PFSK-1 (cell line): Measurements from ENCODE around the gene SORBS1.

ENCODE experiments used
- FOXP2 ChIP-seq: optimal IDR thresholded peaks from 2 replicates; pipeline ENCODE3; 2011; ENCODE audit warnings: borderline replicate concordance, control low read depth, inconsistent platforms; ENCODE audit not compliant: insufficient read depth; ENCODE audit errors: extremely low read length, extremely low read depth
- POLR2AphosphoS5 ChIP-seq: IDR thresholded peaks from 2 replicates; pipeline ENCODE4 v1.6.1; 2012; ENCODE audit warnings: low read depth, mild to moderate bottlenecking, control low read depth, low read length, moderate library complexity
- SIN3A ChIP-seq: IDR thresholded peaks from 2 replicates; pipeline ENCODE4 v1.6.1; 2012; ENCODE audit warnings: mild to moderate bottlenecking, low read length, moderate library complexity, borderline replicate concordance; ENCODE audit not compliant: insufficient read depth
- TAF1 ChIP-seq: IDR thresholded peaks from 2 replicates; pipeline ENCODE4 v1.6.1; 2012; ENCODE audit warnings: low read length, control low read depth, borderline replicate concordance; ENCODE audit not compliant: insufficient read depth
- TF ChIP-seq, protein P1 (sequence below), 2 experiments: IDR thresholded peaks; 2 replicates each; pipeline versions ENCODE4 v1.6.1 to v1.8.0; 2011 to 2012; ENCODE audit warnings: low read depth in 2 of 2, low read length in 2 of 2, control low read depth in 1 of 2, inconsistent platforms in 1 of 2, mild to moderate bottlenecking in 1 of 2, moderate library complexity in 1 of 2; ENCODE audit not compliant: insufficient read depth in 1 of 2

DNA sequence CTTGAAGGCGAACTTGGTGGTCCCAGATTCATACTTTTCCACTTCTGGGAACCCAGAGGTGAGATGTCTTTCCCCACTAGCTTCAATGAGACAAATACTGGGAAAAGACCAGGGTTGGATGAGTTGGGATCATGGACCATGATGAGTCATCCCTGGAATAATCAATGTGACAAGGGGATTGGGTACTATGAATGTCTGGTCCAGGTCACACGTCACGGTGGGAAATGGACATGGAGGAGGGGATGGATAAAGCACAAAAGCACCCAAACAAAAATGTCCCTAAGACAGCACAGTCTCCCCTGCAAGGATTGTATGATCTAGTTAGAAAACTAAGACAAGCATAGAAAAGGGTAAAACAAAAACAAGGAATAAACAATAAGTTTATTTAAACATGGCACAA, 12.4 kb upstream of the SORBS1 start:
- TF ChIP-seq, protein P1, sequence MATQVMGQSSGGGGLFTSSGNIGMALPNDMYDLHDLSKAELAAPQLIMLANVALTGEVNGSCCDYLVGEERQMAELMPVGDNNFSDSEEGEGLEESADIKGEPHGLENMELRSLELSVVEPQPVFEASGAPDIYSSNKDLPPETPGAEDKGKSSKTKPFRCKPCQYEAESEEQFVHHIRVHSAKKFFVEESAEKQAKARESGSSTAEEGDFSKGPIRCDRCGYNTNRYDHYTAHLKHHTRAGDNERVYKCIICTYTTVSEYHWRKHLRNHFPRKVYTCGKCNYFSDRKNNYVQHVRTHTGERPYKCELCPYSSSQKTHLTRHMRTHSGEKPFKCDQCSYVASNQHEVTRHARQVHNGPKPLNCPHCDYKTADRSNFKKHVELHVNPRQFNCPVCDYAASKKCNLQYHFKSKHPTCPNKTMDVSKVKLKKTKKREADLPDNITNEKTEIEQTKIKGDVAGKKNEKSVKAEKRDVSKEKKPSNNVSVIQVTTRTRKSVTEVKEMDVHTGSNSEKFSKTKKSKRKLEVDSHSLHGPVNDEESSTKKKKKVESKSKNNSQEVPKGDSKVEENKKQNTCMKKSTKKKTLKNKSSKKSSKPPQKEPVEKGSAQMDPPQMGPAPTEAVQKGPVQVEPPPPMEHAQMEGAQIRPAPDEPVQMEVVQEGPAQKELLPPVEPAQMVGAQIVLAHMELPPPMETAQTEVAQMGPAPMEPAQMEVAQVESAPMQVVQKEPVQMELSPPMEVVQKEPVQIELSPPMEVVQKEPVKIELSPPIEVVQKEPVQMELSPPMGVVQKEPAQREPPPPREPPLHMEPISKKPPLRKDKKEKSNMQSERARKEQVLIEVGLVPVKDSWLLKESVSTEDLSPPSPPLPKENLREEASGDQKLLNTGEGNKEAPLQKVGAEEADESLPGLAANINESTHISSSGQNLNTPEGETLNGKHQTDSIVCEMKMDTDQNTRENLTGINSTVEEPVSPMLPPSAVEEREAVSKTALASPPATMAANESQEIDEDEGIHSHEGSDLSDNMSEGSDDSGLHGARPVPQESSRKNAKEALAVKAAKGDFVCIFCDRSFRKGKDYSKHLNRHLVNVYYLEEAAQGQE (IDR thresholded peaks at IDR 0.05; ENCODE audit: insufficient read depth in 1 of 2, low read depth in 2 of 2, low read length in 2 of 2), result no peak
- no peak for TF ChIP-seq FOXP2
- TF ChIP-seq TAF1, result no peak
- no peak for TF ChIP-seq POLR2AphosphoS5
- TF ChIP-seq SIN3A, result no peak
